ENCODE measurements around the gene OR6J1.
"Not testable (repeated sequence)": the region's sequence is repeated elsewhere in the genome, so short reads cannot be mapped to it uniquely, and the experiment has no call there.

DNA sequence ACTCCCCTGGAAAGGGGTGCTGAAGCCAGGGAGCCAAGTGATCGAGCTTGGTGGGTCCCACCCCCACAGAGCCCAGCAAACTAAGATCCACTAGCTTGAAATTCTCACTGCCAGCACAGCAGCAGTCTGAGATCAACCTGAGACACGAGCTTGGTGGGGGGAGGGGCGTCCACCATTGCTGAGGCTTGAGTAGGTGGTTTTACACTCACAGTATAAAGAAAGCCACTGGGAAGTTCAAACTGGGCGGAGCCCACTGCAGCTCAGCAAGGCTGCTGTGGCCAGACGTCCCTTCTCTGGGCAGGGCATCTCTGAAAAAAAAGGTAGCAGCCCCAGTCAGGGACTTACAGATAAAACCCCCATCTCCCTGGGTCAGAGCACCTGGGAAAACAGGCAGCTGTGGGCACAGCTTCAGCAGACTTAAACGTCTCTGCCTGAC is 42.0 kb upstream of the OR6J1 start:
- TF ChIP-seq, protein P1, sequence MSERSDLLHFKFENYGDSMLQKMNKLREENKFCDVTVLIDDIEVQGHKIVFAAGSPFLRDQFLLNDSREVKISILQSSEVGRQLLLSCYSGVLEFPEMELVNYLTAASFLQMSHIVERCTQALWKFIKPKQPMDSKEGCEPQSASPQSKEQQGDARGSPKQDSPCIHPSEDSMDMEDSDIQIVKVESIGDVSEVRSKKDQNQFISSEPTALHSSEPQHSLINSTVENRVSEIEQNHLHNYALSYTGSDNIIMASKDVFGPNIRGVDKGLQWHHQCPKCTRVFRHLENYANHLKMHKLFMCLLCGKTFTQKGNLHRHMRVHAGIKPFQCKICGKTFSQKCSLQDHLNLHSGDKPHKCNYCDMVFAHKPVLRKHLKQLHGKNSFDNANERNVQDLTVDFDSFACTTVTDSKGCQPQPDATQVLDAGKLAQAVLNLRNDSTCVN (tag by site-specific recombination; optimal IDR thresholded peaks at IDR 0.05): not testable (repeated sequence)
- TF ChIP-seq CTCF, YY1 (tag by site-specific recombination; IDR thresholded peaks at IDR 0.05): not testable (repeated sequence)
